Liver (tissue), 9 donors: ENCODE measurements around the gene RBMS3. TPM values are rescaled to one million over a fixed set of nuclear protein-coding genes. Genes with fewer than 3 reads are reported as not detected.
"Not testable (repeated sequence)": the region's sequence is repeated elsewhere in the genome, so short reads cannot be mapped to it uniquely, and the experiment has no call there.

ENCODE experiments used
- DNase-seq: peaks from one replicate; pipeline ENCODE4 v3.0.0-alpha.2; 2017; ENCODE audit warnings: low spot score
- H3K27ac ChIP-seq, 2 donors: one replicate each; pipeline ENCODE4 v1.7.0; 2013; ENCODE audit warnings: inconsistent platforms in 2 of 2, low read length in 2 of 2, control low read depth in 1 of 2, low read depth in 1 of 2, mild to moderate bottlenecking in 1 of 2
- H3K27me3 ChIP-seq, 4 donors: one replicate each; pipeline versions ENCODE4 v1.6.1 to v1.7.0; 2013; ENCODE audit warnings: low read length in 3 of 4, inconsistent platforms in 1 of 4, mild to moderate bottlenecking in 1 of 4, moderate library complexity in 1 of 4; ENCODE audit not compliant: control insufficient read depth in 4 of 4, insufficient read depth in 4 of 4
- H3K36me3 ChIP-seq, 4 donors: one replicate each; pipeline versions ENCODE4 v1.6.1 to v1.7.0; 2013; ENCODE audit warnings: low read length in 3 of 4, mild to moderate bottlenecking in 3 of 4, low read depth in 1 of 4, moderate library complexity in 1 of 4; ENCODE audit not compliant: control insufficient read depth in 4 of 4, insufficient read depth in 3 of 4
- H3K4me1 ChIP-seq, 4 donors: one replicate each; pipeline versions ENCODE4 v1.6.1 to v1.7.0; 2013; ENCODE audit warnings: low read length in 3 of 4, mild to moderate bottlenecking in 3 of 4, moderate library complexity in 1 of 4; ENCODE audit not compliant: control insufficient read depth in 4 of 4, insufficient read depth in 4 of 4
- H3K4me3 ChIP-seq, 3 donors: one replicate each; pipeline versions ENCODE4 v1.6.1 to v1.7.0; 2013; ENCODE audit warnings: low read length in 3 of 3, control low read depth in 1 of 3, low read depth in 1 of 3, mild to moderate bottlenecking in 1 of 3
- H3K9ac ChIP-seq, 2 donors: one replicate each; pipeline ENCODE4 v1.7.0; 2013; ENCODE audit warnings: low read length in 2 of 2, mild to moderate bottlenecking in 2 of 2, moderate library complexity in 2 of 2, control low read depth in 1 of 2, low read depth in 1 of 2
- H3K9me3 ChIP-seq, 4 donors: one replicate each; pipeline versions ENCODE4 v1.6.1 to v1.7.0; 2013; ENCODE audit warnings: low read length in 3 of 4; ENCODE audit not compliant: control insufficient read depth in 4 of 4
- ATF3 ChIP-seq: IDR thresholded peaks from 2 replicates; pipeline ENCODE4 v1.6.1; 2016; ENCODE audit warnings: antibody characterized with exemption
- CTCF ChIP-seq: fragments of 150-350 bp; IDR thresholded peaks from 2 replicates; pipeline ENCODE4 v1.5.1; 2017; ENCODE audit warnings: improper control_type of control experiment, low read depth, low read length; ENCODE audit not compliant: missing input control
- FOXA2 ChIP-seq: IDR thresholded peaks from 2 replicates; pipeline ENCODE4 v1.6.1; 2016; ENCODE audit warnings: antibody characterized with exemption
- GABPA ChIP-seq, 2 donors: IDR thresholded peaks in 1 of 2; conservative IDR thresholded peaks in 1 of 2; 2 replicates each; pipeline ENCODE4 v1.6.1; 2016; ENCODE audit warnings: antibody characterized with exemption in 2 of 2, mild to moderate bottlenecking in 1 of 2, moderate library complexity in 1 of 2
- HNF4G ChIP-seq: IDR thresholded peaks from 2 replicates; pipeline ENCODE4 v1.6.1; 2016; ENCODE audit warnings: antibody characterized with exemption
- JUND ChIP-seq, 2 donors: IDR thresholded peaks; 2 replicates each; pipeline ENCODE4 v1.6.1; 2016; ENCODE audit warnings: antibody characterized with exemption in 2 of 2
- MAX ChIP-seq: IDR thresholded peaks from 2 replicates; pipeline ENCODE4 v1.6.1; 2016; ENCODE audit warnings: antibody characterized with exemption
- RAD21 ChIP-seq, 2 donors: IDR thresholded peaks; 2 replicates each; pipeline ENCODE4 v1.6.1; 2016; ENCODE audit warnings: antibody characterized with exemption in 2 of 2, mild to moderate bottlenecking in 2 of 2
- REST ChIP-seq: IDR thresholded peaks from 2 replicates; pipeline ENCODE4 v1.6.1; 2016; ENCODE audit warnings: antibody characterized with exemption, mild to moderate bottlenecking
- RXRA ChIP-seq, 2 donors: IDR thresholded peaks; 2 replicates each; pipeline ENCODE4 v1.6.1; 2017 to 2018; ENCODE audit warnings: antibody characterized with exemption in 2 of 2, mild to moderate bottlenecking in 1 of 2
- SP1 ChIP-seq: IDR thresholded peaks from 2 replicates; pipeline ENCODE4 v1.6.1; 2018; ENCODE audit warnings: antibody characterized with exemption, mild to moderate bottlenecking
- TAF1 ChIP-seq: conservative IDR thresholded peaks from 2 replicates; pipeline ENCODE4 v1.6.1; 2016; ENCODE audit warnings: antibody characterized with exemption, mild to moderate bottlenecking
- YY1 ChIP-seq: IDR thresholded peaks from 2 replicates; pipeline ENCODE4 v1.6.1; 2016; ENCODE audit warnings: antibody characterized with exemption, mild to moderate bottlenecking
- whole genome bisulfite sequencing: extraction: QIAGEN DNeasy Blood & Tissue Kit; methylation state at CpG from one replicate; pipeline ENCODE4 v1.1.7; 2013; 5-methylcytosine and 5-hydroxymethylcytosine counted together
- polyA plus RNA-seq, 2 donors: library from polyadenylated mRNA; stranded (reverse) in 1 of 2; unstranded in 1 of 2; fragments of 200-250 nt in 1 of 2; fragments of >200 nt in 1 of 2; fragmentation: Nextera tagmentation in 1 of 2; extraction: Ambion mirVana in 1 of 2; gene quantifications; one replicate each; pipeline versions ENCODE4 v1.2.1 to v1.2.3, GENCODE V29; 2013 to 2015
- total RNA-seq, 2 donors: library from RNA; depleted of rRNA; stranded (reverse); fragments of >200 nt; gene quantifications; one replicate each; pipeline ENCODE4 v1.2.3, GENCODE V29; 2014
- donor health status: healthy.
- donor health status: healthy.
- donor health status: healthy.
- donor health status: healthy.
- donor health status: healthy.

The RBMS3 gene
- total and polyA plus RNA-seq, 4 donors, result 1.2 to 14.9 (median 9.3) TPM

- WGBS, result 87% methylated on average over 4 of the region's 4 CpGs
- no peak overlapping the region for H3K27ac ChIP-seq
- TF ChIP-seq HNF4G (no peak), CTCF (no peak), JUND (IDR thresholded peaks at IDR 0.05) (no peak), ATF3 (no peak), RAD21 (IDR thresholded peaks at IDR 0.05) (no peak), FOXA2 (no peak), MAX (no peak), RXRA (IDR thresholded peaks at IDR 0.05) (no peak), YY1 (no peak), GABPA (IDR thresholded peaks at IDR 0.05 in 1 of 2, conservative IDR thresholded peaks at IDR 0.05 in 1 of 2) (no peak), TAF1 (no peak)
- H3K4me3 ChIP-seq, result no peak overlapping the region
- no peak overlapping the region for H3K9ac ChIP-seq
- DNase-seq, result no peak
- H3K4me1 ChIP-seq, result no peaks in the 10 kb centered on the region
- no peaks in the 10 kb centered on the region for H3K27me3 ChIP-seq
- H3K36me3 ChIP-seq, result no peaks in the 10 kb centered on the region
- no peaks in the 10 kb centered on the region for H3K9me3 ChIP-seq
Measured at GRCh38 chr3:30040126-30040525, 759.3 kb downstream of the RBMS3 start.

GRCh38 chr3:30041481-30041880 is 760.6 kb downstream of the RBMS3 start:
- not testable (repeated sequence) for H3K4me1 ChIP-seq, H3K9me3 ChIP-seq, H3K27ac ChIP-seq, DNase-seq, H3K27me3 ChIP-seq, H3K4me3 ChIP-seq, H3K36me3 ChIP-seq, H3K9ac ChIP-seq
- 24% methylated on average over 3 of the region's 3 CpGs for WGBS

- no peak for TF ChIP-seq REST
- no peak for TF ChIP-seq RXRA (IDR thresholded peaks at IDR 0.05)
- TF ChIP-seq ATF3, result no peak
- TF ChIP-seq CTCF, result peak; percentile 65
- no peak for TF ChIP-seq GABPA (IDR thresholded peaks at IDR 0.05 in 1 of 2, conservative IDR thresholded peaks at IDR 0.05 in 1 of 2)
- TF ChIP-seq SP1, result no peak
- TF ChIP-seq RAD21 (IDR thresholded peaks at IDR 0.05), result peak; percentile 92 to 94
- peak; percentile 43 for DNase-seq
- 16% methylated on average over 4 of the region's 4 CpGs for WGBS
- Histone ChIP-seq H3K4me3 (no peak overlapping the region), H3K9me3 (no peaks in the 10 kb centered on the region), H3K27me3 (peaks cover 0 to under 1% (median 0%) of the 10 kb centered on the region in 4 donors), H3K4me1 (no peaks in the 10 kb centered on the region), H3K9ac (no peak overlapping the region), H3K27ac (no peak overlapping the region), H3K36me3 (no peaks in the 10 kb centered on the region)
Measured at GRCh38 chr3:30042274-30042859, 761.5 kb downstream of the RBMS3 start.
